ENCODE data around the gene SEMA5A.

GRCh38 chr5:9174446-9174845 is 371.4 kb downstream of the SEMA5A start:
- TF ChIP-seq POLR2A (IDR thresholded peaks at IDR 0.05) = no peak
- TF ChIP-seq CTCF (IDR thresholded peaks at IDR 0.05) = no peak
